ENCODE results near the gene B3GALT2. TPM values are rescaled to one million over a fixed set of nuclear protein-coding genes. Genes with fewer than 3 reads are reported as not detected.

The B3GALT2 gene
- total RNA-seq, 2 experiments from 2014 or later, result not detected

DNA sequence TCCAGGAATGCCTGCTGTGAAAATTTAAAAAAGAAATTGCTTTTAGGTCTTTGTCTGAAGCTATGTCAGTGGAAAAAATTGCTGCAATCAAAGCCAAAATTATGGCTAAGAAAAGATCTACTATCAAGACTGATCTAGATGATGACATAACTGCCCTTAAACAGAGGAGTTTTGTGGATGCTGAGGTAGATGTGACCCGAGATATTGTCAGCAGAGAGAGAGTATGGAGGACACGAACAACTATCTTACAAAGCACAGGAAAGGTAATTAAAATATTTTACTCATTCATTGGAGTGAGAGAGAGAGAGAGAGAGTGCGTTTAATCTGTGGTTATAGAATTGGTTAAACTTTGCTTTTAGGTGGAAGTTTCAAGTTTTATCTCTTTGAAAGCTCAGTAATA is 44.6 kb downstream of the B3GALT2 start:
- Mint-ChIP-seq H3K4me1 (peaks cover 19% of the 10 kb centered on the region), H3K27ac (peak overlapping the region; percentile 55), H3K36me3 (ENCODE audit: low read depth) (peaks cover 47% of the 10 kb centered on the region), H3K4me3 (no peak overlapping the region), H3K9me3 (ENCODE audit: low read depth) (no peaks in the 10 kb centered on the region), H3K27me3 (no peaks in the 10 kb centered on the region)
- ATAC-seq (peak; percentile 55), DNase-seq (no peak)
- CTCF ChIA-PET, result interaction anchor here (0.8 kb wide), 1 partner anchor 64 kb away, joined by 3 read pairs; no protein-coding TSS in a partner anchor
- POLR2A ChIA-PET, result interaction anchor here (0.7 kb wide), 1 partner anchor 49 kb away, joined by 5 read pairs; no protein-coding TSS in a partner anchor
- intact Hi-C loops (cut with DNase I, micrococcal nuclease), result no loop called here

DNA sequence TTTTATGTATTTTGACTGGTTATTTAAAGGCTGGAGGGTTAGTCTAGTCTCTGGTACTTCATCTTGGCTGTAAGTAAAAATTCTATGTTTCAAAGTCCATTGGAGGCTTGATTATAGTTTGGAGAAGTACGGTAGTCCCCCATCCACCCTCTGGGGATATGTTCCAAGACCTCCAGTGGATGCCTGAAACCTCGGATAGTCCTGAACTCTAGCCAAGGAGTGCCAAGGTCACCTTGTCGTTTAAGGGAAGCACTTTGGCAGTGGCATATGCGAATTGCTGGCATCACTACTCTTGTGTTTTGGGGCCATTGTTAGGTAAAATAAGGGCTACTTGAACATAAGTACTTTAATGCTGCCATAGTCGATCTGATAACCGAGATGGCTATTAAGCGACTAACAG is 46.2 kb downstream of the B3GALT2 start:
- Mint-ChIP-seq H3K4me3 (no peak overlapping the region), H3K9me3 (ENCODE audit: low read depth) (no peaks in the 10 kb centered on the region), H3K27me3 (no peaks in the 10 kb centered on the region), H3K36me3 (ENCODE audit: low read depth) (peaks cover 52% of the 10 kb centered on the region), H3K4me1 (peaks cover 22% of the 10 kb centered on the region), H3K27ac (no peak overlapping the region)
- DNase-seq (no peak), ATAC-seq (no peak)
- ChIA-PET CTCF (no interaction called here), POLR2A (no interaction called here)
- intact Hi-C loops (cut with DNase I, micrococcal nuclease), result no loop called here

DNA sequence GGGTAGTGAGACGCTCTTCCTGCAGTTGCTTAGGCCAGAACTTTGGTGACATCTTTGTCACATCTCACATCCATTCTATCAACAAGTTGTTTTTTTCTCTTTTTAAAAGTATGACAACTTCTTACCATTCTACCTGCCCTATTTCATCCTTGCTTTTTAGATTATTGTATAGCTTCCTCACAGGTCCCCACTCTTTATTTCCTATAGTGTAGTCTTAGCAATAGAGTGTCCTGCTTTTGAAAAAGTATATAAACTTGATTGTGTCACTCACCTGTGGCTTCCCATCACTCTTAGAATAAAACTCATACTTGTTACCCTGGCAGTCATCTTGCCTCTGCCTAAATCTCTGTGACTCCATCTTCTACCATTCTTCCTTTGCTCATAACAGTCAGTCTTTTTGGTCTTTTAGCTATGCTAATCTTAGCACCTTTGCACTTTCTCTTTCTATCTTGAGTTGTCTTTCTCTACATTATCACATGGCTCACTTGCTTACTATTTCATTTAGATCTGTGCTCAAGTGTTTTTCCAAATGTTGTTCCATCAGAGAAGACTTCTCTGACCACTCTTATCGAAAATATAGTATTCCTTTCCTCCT is 55.0 kb downstream of the B3GALT2 start:
- peak overlapping the region; percentile 66 for H3K27ac Mint-ChIP-seq
- no peaks in the 10 kb centered on the region for H3K27me3 Mint-ChIP-seq
- H3K9me3 Mint-ChIP-seq (ENCODE audit: low read depth), result no peaks in the 10 kb centered on the region
- DNase-seq (no peak), ATAC-seq (peak; percentile 91)
- peaks cover 33% of the 10 kb centered on the region for H3K4me1 Mint-ChIP-seq
- POLR2A ChIA-PET, result no interaction called here
- intact Hi-C loops (cut with DNase I, micrococcal nuclease), result no loop called here
- H3K36me3 Mint-ChIP-seq (ENCODE audit: low read depth), result peaks cover 41% of the 10 kb centered on the region
- CTCF ChIA-PET, result no interaction called here
- H3K4me3 Mint-ChIP-seq, result no peak overlapping the region

Small RNA genes lying within 50 kb of the gene (microRNA-seq; reads per million reads assigned to microRNA genes)
- not detected for gene MIR1278 (ENCODE audit: borderline replicate concordance)

Other genes starting within 250 kb of the B3GALT2 start
- 100 to 1,000 TPM in 1 of 2 experiments, 10 to 100 TPM in 1; 94.5 to 141 TPM for gene UCHL5, start 127.3 kb downstream of the B3GALT2 start, total RNA-seq
- 10 to 100 TPM; 45.4 to 57.3 TPM for gene RO60, start 127.0 kb downstream of the B3GALT2 start, total RNA-seq
- gene GLRX2, start 81.2 kb downstream of the B3GALT2 start, total RNA-seq, result 10 to 100 TPM; 29.8 to 30.2 TPM
- 10 to 100 TPM; 40.8 to 52.4 TPM for gene CDC73, start 64.6 kb downstream of the B3GALT2 start, total RNA-seq

Measured in activated CD4-positive, alpha-beta T cell treated with anti-CD3 and anti-CD28 coated beads for 36 hours (primary cell).